Endodermal cell (in vitro differentiated cells): ENCODE measurements around the gene DACH1. TPM values are rescaled to one million over a fixed set of nuclear protein-coding genes. Genes with fewer than 3 reads are reported as not detected.
"Not testable (repeated sequence)": the region's sequence is repeated elsewhere in the genome, so short reads cannot be mapped to it uniquely, and the experiment has no call there.

Source experiments
- DNase-seq: peaks from one replicate; pipeline ENCODE4 v3.0.0-alpha.2; 2017
- H3K27ac ChIP-seq: 2 replicates; pipeline ENCODE4 v1.5.1; 2013; ENCODE audit warnings: mild to moderate bottlenecking, low read depth, low read length, moderate library complexity
- H3K27me3 ChIP-seq: 2 replicates; pipeline ENCODE4 v1.6.1; 2013; ENCODE audit warnings: mild to moderate bottlenecking, low read length, moderate library complexity; ENCODE audit not compliant: insufficient read depth, control insufficient read depth, poor library complexity, severe bottlenecking
- H3K36me3 ChIP-seq: 2 replicates; pipeline ENCODE4 v1.7.0; 2013; ENCODE audit warnings: mild to moderate bottlenecking, low read length, moderate library complexity; ENCODE audit not compliant: control insufficient read depth, insufficient read depth
- H3K4me1 ChIP-seq: one replicate; pipeline ENCODE4 v1.7.0; 2013; ENCODE audit warnings: low read length; ENCODE audit not compliant: control insufficient read depth, insufficient read depth
- H3K4me3 ChIP-seq: 2 replicates; pipeline ENCODE4 v1.5.1; 2013; ENCODE audit warnings: mild to moderate bottlenecking, low read length, moderate library complexity
- H3K9ac ChIP-seq: 2 replicates; pipeline ENCODE4 v1.6.1; 2013; ENCODE audit warnings: mild to moderate bottlenecking, low read length, moderate library complexity; ENCODE audit not compliant: poor library complexity, severe bottlenecking; ENCODE audit errors: extremely low read depth
- H3K9me3 ChIP-seq: 2 replicates; pipeline ENCODE4 v1.6.1; 2013; ENCODE audit warnings: mild to moderate bottlenecking, low read length, moderate library complexity; ENCODE audit not compliant: control insufficient read depth
- H3K27ac Mint-ChIP-seq: 2 replicates; pipeline ENCODE4 v1.8.0; 2020; ENCODE audit warnings: mixed read lengths
- H3K27me3 Mint-ChIP-seq: 2 replicates; pipeline ENCODE4 v1.8.0; 2021; ENCODE audit warnings: mild to moderate bottlenecking, mixed read lengths; ENCODE audit not compliant: insufficient read depth
- H3K36me3 Mint-ChIP-seq: 2 replicates; pipeline ENCODE4 v1.8.0; 2020; ENCODE audit warnings: low read depth, mixed read lengths
- H3K4me1 Mint-ChIP-seq: 2 replicates; pipeline ENCODE4 v1.8.0; 2020; ENCODE audit warnings: mixed read lengths
- H3K4me3 Mint-ChIP-seq: 2 replicates; pipeline ENCODE4 v1.8.0; 2020; ENCODE audit warnings: mild to moderate bottlenecking, moderate library complexity, mixed read lengths
- H3K9me3 Mint-ChIP-seq: 2 replicates; pipeline ENCODE4 v1.8.0; 2020; ENCODE audit warnings: mild to moderate bottlenecking, mixed read lengths
- WGBS, 2 experiments: methylation state at CpG; one replicate each; pipeline versions ENCODE4 v1.1.5 to v1.1.7; 2013; ENCODE audit warnings: missing lambda C conversion rate in 2 of 2, mixed read lengths in 1 of 2; ENCODE audit not compliant: insufficient coverage in 1 of 2, insufficient read length in 1 of 2; 5-methylcytosine and 5-hydroxymethylcytosine counted together
- total RNA-seq, 2 donors: library from RNA; stranded (reverse); fragmentation: NEBNext Ultra II Directional in 1 of 2; extraction: Animal tissue kit (Norgen Biotek cat#: 25700) in 1 of 2; gene quantifications; 2 replicates in 1 of 2; 3 replicates in 1 of 2; pipeline ENCODE4 v1.2.1, GENCODE V29; 2021
- TF ChIP-seq, protein P1 (sequence below): fragments of 200-600 bp; sonication (generic); conservative IDR thresholded peaks from 2 replicates; pipeline ENCODE4 v1.5.0; 2021; ENCODE audit warnings: antibody characterized with exemption, mild to moderate bottlenecking

The DACH1 gene
- total RNA-seq, 2 donors from 2014 or later: 0.81 to 1.2 TPM

DNA sequence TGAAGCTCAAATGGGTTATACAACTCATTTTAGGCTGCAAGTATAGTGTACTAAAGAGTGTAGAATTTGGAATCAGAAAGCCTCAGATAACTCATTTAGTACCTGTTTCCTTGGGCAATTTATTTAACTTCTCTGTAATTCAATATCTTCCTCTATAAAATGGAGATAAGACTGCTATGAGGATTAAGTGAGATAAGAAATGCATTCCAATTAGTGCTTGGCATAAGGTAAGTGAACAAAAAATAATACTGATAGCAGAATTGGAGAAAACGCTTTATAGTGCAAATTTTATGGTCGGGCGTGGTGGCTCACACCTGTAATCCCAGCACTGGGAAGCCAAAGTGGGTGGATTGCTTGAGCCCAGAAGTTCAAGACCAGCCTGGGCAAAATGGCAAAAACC, 25.0 kb downstream of the DACH1 start:
- H3K4me1 Mint-ChIP-seq: peaks cover 13% of the 10 kb centered on the region
- no peak overlapping the region for H3K9ac ChIP-seq
- no peak for DNase-seq
- H3K4me3 ChIP-seq: no peak overlapping the region
- H3K27ac Mint-ChIP-seq: no peak overlapping the region
- no peak overlapping the region for H3K27ac ChIP-seq
- peaks cover 4% of the 10 kb centered on the region for H3K4me1 ChIP-seq
- 86 to 100% methylated on average over 1 to 3 of the region's 3 CpGs for WGBS, 2 experiments
- no peaks in the 10 kb centered on the region for H3K9me3 Mint-ChIP-seq
- H3K27me3 Mint-ChIP-seq: no peaks in the 10 kb centered on the region
- H3K27me3 ChIP-seq: no peaks in the 10 kb centered on the region
- H3K9me3 ChIP-seq: no peaks in the 10 kb centered on the region
- no peaks in the 10 kb centered on the region for H3K36me3 Mint-ChIP-seq
- no peak overlapping the region for H3K4me3 Mint-ChIP-seq
- TF ChIP-seq, protein P1, sequence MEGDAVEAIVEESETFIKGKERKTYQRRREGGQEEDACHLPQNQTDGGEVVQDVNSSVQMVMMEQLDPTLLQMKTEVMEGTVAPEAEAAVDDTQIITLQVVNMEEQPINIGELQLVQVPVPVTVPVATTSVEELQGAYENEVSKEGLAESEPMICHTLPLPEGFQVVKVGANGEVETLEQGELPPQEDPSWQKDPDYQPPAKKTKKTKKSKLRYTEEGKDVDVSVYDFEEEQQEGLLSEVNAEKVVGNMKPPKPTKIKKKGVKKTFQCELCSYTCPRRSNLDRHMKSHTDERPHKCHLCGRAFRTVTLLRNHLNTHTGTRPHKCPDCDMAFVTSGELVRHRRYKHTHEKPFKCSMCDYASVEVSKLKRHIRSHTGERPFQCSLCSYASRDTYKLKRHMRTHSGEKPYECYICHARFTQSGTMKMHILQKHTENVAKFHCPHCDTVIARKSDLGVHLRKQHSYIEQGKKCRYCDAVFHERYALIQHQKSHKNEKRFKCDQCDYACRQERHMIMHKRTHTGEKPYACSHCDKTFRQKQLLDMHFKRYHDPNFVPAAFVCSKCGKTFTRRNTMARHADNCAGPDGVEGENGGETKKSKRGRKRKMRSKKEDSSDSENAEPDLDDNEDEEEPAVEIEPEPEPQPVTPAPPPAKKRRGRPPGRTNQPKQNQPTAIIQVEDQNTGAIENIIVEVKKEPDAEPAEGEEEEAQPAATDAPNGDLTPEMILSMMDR: no peak
- H3K36me3 ChIP-seq: no peaks in the 10 kb centered on the region

DNA sequence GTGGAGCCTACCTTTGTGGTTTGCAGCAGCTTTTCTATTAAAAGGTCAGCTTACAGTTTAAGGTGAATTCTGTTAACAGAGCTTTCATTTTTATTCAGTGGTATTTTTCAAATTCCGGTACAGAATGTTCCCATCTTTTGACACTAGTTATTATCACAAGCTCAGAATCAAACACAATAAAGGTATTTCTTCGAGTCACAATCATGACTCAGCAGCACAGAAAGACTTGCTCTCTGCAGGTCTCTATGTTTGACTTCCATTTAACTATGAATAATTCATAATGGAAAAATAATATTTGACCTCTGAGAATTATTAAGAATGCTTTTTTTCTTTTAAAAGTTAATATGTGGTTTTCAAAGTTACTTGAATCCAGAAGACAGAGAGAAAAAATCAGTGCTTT, 28.2 kb downstream of the DACH1 start:
- H3K27ac Mint-ChIP-seq: peak overlapping the region; percentile 29

DNA sequence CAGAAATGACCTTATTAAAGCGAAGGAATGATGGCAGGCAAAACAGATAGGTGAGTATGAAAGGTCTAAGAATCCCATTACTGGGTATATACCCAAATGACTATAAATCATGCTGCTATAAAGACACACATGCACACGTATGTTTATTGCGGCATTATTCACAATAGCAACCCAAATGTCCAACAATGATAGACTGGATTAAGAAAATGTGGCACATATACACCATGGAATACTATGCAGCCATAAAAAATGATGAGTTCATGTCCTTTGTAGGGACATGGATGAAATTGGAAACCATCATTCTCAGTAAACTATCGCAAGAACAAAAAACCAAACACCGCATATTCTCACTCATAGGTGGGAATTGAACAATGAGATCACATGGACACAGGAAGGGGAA, 29.4 kb downstream of the DACH1 start:
- not testable (repeated sequence) for H3K4me3 ChIP-seq, H3K27me3 ChIP-seq, H3K9ac ChIP-seq, H3K4me1 ChIP-seq, H3K36me3 Mint-ChIP-seq, H3K36me3 ChIP-seq, H3K4me3 Mint-ChIP-seq, H3K9me3 Mint-ChIP-seq, H3K27me3 Mint-ChIP-seq, DNase-seq, H3K27ac Mint-ChIP-seq, H3K9me3 ChIP-seq, H3K27ac ChIP-seq
- 100% methylated on average over 3 of the region's 5 CpGs; no CpG with 5 or more reads in 1 of the 2 experiments for WGBS, 2 experiments
- H3K4me1 Mint-ChIP-seq: peaks cover 21% of the 10 kb centered on the region

More for the DNA sequence above, 28.2 kb downstream of the DACH1 start:
- no peaks in the 10 kb centered on the region for H3K27me3 Mint-ChIP-seq
- Histone ChIP-seq H3K36me3 (no peaks in the 10 kb centered on the region), H3K9ac (no peak overlapping the region), H3K4me3 (no peak overlapping the region), H3K27me3 (no peaks in the 10 kb centered on the region), H3K9me3 (no peaks in the 10 kb centered on the region), H3K27ac (no peak overlapping the region), H3K4me1 (peaks cover 4% of the 10 kb centered on the region)
- DNase-seq: no peak
- no peaks in the 10 kb centered on the region for H3K9me3 Mint-ChIP-seq
- H3K36me3 Mint-ChIP-seq: no peaks in the 10 kb centered on the region
- TF ChIP-seq, protein P1: no peak
- 85% methylated on average over 2 of the region's 2 CpGs; no CpG with 5 or more reads in 1 of the 2 experiments for WGBS, 2 experiments
- H3K4me1 Mint-ChIP-seq: peaks cover 21% of the 10 kb centered on the region
- H3K4me3 Mint-ChIP-seq: no peak overlapping the region

DNA sequence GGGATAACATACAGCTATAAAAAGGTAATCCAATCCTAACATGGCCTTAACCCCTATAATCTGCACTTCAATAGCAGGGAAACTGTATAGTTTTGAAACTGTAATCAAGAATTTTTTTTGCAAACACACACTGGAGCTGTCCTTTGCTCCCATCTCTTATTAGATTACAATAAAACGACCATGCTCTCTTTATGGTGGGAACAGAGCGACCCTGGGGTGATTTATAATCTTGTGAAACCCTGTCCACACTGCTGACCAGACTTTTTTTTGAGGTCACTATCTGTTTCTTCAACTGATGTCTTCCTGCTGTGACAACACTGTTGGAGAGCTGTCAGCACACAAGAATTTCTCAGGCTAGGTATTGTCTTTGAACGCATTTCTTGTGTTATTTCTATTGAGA, 35.3 kb downstream of the DACH1 start:
- Mint-ChIP-seq H3K4me3 (no peak overlapping the region), H3K9me3 (no peaks in the 10 kb centered on the region), H3K27me3 (no peaks in the 10 kb centered on the region), H3K36me3 (no peaks in the 10 kb centered on the region), H3K4me1 (peaks cover 38% of the 10 kb centered on the region), H3K27ac (no peak overlapping the region)
- H3K9me3 ChIP-seq: no peaks in the 10 kb centered on the region
- H3K27ac ChIP-seq: peak overlapping the region; percentile 64
- 29 to 53% methylated on average over 3 of the region's 3 CpGs for WGBS, 2 experiments
- no peaks in the 10 kb centered on the region for H3K27me3 ChIP-seq
- H3K36me3 ChIP-seq: no peaks in the 10 kb centered on the region
- peak; percentile 55 for DNase-seq
- H3K4me3 ChIP-seq: no peak overlapping the region
- TF ChIP-seq, protein P1: no peak
- H3K9ac ChIP-seq: no peak overlapping the region
- peaks cover 8% of the 10 kb centered on the region for H3K4me1 ChIP-seq
